AG09309 (cell line): Measurements from ENCODE around the gene TGFBRAP1.

ENCODE experiments used
- DNase-seq: peaks from one replicate; pipeline ENCODE4 v3.0.0-alpha.2; 2010; ENCODE audit warnings: low read depth
- H3K4me3 ChIP-seq: 2 replicates; pipeline ENCODE4 v1.5.1; 2011; ENCODE audit warnings: mild to moderate bottlenecking, low read depth, low read length, moderate library complexity; ENCODE audit not compliant: control insufficient read depth
- TF ChIP-seq, protein P1 (sequence below): IDR thresholded peaks from 2 replicates; pipeline ENCODE4 v1.5.1; 2011; ENCODE audit warnings: mild to moderate bottlenecking, low read depth, low read length, inconsistent platforms; ENCODE audit not compliant: insufficient read depth, control insufficient read depth; ENCODE audit errors: missing control alignments

The TGFBRAP1 gene

DNA sequence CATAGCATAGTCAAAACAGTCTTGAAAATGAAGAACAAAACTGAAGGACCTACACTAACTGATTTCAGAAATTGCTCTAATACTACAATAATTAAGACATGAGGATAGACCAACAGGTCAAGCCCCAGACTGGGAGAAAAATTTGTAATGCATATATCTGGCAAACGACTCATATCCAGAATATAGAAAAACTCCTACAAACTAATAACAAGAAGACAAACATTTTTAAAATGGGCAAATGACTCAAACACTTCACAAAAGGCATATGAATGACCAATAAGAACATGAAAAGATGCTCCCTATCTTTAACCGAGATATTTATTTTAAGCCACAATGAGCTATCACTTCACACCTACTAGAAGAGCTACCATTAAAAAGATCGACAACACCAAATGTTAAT lies 14.2 kb downstream of the TGFBRAP1 start:
- no peak overlapping the region for H3K4me3 ChIP-seq
- DNase-seq = no peak
- TF ChIP-seq, protein P1, sequence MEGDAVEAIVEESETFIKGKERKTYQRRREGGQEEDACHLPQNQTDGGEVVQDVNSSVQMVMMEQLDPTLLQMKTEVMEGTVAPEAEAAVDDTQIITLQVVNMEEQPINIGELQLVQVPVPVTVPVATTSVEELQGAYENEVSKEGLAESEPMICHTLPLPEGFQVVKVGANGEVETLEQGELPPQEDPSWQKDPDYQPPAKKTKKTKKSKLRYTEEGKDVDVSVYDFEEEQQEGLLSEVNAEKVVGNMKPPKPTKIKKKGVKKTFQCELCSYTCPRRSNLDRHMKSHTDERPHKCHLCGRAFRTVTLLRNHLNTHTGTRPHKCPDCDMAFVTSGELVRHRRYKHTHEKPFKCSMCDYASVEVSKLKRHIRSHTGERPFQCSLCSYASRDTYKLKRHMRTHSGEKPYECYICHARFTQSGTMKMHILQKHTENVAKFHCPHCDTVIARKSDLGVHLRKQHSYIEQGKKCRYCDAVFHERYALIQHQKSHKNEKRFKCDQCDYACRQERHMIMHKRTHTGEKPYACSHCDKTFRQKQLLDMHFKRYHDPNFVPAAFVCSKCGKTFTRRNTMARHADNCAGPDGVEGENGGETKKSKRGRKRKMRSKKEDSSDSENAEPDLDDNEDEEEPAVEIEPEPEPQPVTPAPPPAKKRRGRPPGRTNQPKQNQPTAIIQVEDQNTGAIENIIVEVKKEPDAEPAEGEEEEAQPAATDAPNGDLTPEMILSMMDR = no peak

DNA sequence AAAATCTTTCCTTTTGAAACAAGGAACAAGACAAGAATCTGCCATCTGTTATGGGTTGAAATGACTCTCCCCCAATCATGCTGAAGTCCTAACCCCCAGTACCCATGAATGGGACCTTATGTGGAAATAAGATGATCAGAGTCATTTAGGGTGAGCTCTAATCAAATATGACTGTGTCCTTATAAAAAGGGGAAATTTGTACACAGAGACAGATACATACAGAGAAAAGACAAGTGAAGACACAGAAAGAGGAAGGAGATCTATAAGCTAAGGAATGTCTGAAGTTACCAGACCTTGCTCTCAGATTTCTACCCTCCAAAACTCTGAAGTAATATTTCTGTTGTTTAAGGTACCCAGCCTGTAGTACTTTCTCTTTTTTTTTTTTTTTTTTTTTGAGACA lies 15.7 kb downstream of the TGFBRAP1 start:
- DNase-seq = no peak
- H3K4me3 ChIP-seq = no peak overlapping the region
- TF ChIP-seq, protein P1 = no peak

DNA sequence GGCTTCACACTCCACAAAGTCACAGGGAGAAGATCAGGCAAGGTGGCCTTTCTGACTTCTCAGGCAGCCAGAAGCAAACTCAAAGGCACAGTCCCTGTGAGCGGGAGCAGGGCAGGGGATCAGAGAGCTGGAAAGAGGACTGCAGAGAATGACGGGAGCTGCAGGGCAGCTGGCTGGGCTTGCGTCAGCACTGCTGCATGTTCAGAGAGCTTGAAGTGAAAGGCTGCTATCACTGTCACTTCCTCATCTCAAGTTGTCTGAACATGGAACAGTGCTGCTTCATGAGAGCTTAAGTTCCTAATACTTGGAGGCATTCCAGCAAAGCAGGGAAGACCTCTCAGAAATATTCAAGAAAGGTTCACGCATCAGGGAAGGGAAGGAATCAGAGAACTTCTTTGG lies 20.4 kb downstream of the TGFBRAP1 start:
- H3K4me3 ChIP-seq = no peak overlapping the region
- TF ChIP-seq, protein P1 = no peak
- DNase-seq = no peak

DNA sequence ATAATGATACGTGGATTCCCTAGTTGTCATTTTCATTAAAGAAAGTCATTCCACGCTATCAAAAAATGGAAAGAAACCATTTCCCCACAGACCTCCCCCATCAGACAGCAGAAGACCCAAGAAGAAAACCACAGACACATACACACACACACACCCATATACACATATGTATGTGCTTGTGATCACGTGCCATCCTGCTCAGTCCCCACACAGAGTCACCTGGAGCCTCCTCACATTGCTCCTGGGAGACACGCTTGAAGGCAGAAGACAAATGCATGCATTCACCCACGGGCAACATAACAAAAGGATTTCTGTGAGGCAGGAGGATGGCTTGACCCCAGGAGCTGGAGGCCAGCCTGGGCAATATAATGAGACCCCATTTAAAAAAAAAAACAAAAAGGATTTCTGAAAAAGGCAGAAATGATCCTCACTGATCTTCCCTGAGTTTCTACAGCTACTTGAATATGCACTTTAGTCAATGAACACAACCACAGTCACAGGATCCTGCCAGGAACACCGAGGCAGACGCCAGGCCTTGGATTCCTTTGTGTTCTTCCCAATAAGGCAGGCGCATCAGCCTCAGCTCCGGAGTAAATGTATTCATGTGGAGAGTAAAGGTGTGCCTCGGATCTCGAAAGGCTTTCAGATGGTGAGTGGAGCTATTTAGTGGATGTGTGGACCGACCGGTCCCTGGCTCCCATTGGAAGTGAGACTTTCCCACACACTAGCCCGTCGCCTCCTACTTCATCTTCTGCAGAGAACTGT lies 21.0 kb downstream of the TGFBRAP1 start:
- TF ChIP-seq, protein P1 = no peak
- no peak for DNase-seq
- no peak overlapping the region for H3K4me3 ChIP-seq

DNA sequence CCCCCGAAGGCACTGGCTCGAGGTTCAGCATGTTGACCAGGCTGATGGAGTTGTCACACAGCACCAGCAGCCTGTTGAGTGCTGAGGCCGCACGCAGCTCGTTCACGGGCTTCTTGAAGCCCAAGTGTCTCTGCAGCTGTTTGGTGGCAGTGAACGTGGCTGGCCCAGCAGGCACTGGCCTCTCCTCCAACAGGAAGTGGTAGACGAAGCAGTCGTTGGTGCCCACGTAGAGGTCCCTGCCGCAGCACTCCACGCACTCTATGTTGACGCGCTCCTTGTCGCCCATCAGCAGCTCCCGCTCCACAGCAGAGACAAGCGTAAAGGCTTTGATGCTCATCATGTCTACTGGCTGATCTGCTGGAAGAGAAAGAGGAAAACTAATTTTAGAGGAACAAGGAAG lies 21.6 kb downstream of the TGFBRAP1 start:
- no peak overlapping the region for H3K4me3 ChIP-seq
- no peak for DNase-seq
- TF ChIP-seq, protein P1 = no peak

DNA sequence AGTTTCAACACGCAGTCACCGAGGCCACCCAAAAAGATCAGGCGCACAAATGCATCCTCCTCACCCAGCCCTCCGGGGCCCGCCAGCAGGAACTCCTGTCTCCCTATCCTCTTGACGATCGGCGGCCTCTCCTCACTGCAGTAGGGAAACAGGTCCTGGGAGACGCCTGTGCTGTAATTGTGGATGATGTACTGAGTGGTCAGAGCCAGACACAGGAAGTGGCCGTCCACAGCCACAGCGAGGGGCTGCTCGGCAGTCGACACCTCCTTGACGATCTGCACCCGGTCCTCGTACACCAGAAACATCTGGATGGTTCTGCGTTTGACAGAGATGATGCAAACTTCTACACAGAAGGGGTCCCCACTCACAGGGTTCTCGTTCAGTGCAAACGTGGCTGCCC lies 22.0 kb downstream of the TGFBRAP1 start:
- no peak for DNase-seq
- TF ChIP-seq, protein P1 = no peak
- no peak overlapping the region for H3K4me3 ChIP-seq
